Activated naive CD4-positive, alpha-beta T cell treated with anti-CD3 and anti-CD28 coated beads, Interleukin-2, amount 50 U/mL, for 72 hours (primary cell): ENCODE data around the gene KIAA0232. TPM values are rescaled to one million over a fixed set of nuclear protein-coding genes. Genes with fewer than 3 reads are reported as not detected.

ENCODE experiments used
- ATAC-seq, 2 donors: fragments of 150-1000 bp; cut with Tn5 transposase; 2 replicates each; pipeline ENCODE4 v1.10.0; 2021; ENCODE audit warnings: mild to moderate bottlenecking in 2 of 2, moderate library complexity in 2 of 2
- DNase-seq, 2 donors: peaks; one replicate each; pipeline ENCODE4 v3.0.0; 2021 to 2022; ENCODE audit warnings: low spot score in 2 of 2
- H3K27ac Mint-ChIP-seq, 2 donors: one replicate each; pipeline ENCODE4 v1.8.0; 2022; ENCODE audit warnings: mild to moderate bottlenecking in 2 of 2, mixed read lengths in 2 of 2
- H3K36me3 Mint-ChIP-seq, 2 donors: one replicate each; pipeline ENCODE4 v1.8.0; 2022; ENCODE audit warnings: mixed read lengths in 2 of 2
- H3K9me3 Mint-ChIP-seq, 2 donors: one replicate each; pipeline ENCODE4 v1.8.0; 2022; ENCODE audit warnings: mixed read lengths in 2 of 2
- total RNA-seq, 2 donors: library from RNA; stranded (reverse); gene quantifications; one replicate each; pipeline ENCODE4 v1.2.3, GENCODE V29; 2022

Gene KIAA0232
- total RNA-seq, 2 donors from 2014 or later = 10.2 to 12.4 TPM

GRCh38 chr4:6769989-6770420 is 12.5 kb upstream of the KIAA0232 start:
- H3K27ac Mint-ChIP-seq = no peak overlapping the region
- no peak for ATAC-seq
- H3K9me3 Mint-ChIP-seq = no peaks in the 10 kb centered on the region
- DNase-seq = no peak
- H3K36me3 Mint-ChIP-seq = no peaks in the 10 kb centered on the region

- DNase-seq (no peak), ATAC-seq (no peak)
- Mint-ChIP-seq H3K9me3 (no peaks in the 10 kb centered on the region), H3K27ac (no peak overlapping the region), H3K36me3 (no peaks in the 10 kb centered on the region)
Observed at GRCh38 chr4:6770581-6771228, 11.8 kb upstream of the KIAA0232 start.

- ATAC-seq = no peak
- Mint-ChIP-seq H3K9me3 (no peaks in the 10 kb centered on the region), H3K36me3 (no peaks in the 10 kb centered on the region), H3K27ac (no peak overlapping the region)
- DNase-seq = no peak
Observed at GRCh38 chr4:6771229-6771671, 11.3 kb upstream of the KIAA0232 start.

GRCh38 chr4:6772223-6772928 is 10.2 kb upstream of the KIAA0232 start:
- H3K27ac Mint-ChIP-seq = no peak overlapping the region
- DNase-seq (no peak), ATAC-seq (no peak)
- no peaks in the 10 kb centered on the region for H3K9me3 Mint-ChIP-seq
- H3K36me3 Mint-ChIP-seq = no peaks in the 10 kb centered on the region

GRCh38 chr4:6773106-6773505 is 9.4 kb upstream of the KIAA0232 start:
- ATAC-seq = no peak
- DNase-seq = no peak
- H3K27ac Mint-ChIP-seq = no peak overlapping the region
- H3K9me3 Mint-ChIP-seq = no peaks in the 10 kb centered on the region
- no peaks in the 10 kb centered on the region for H3K36me3 Mint-ChIP-seq

- Mint-ChIP-seq H3K36me3 (no peaks in the 10 kb centered on the region), H3K9me3 (no peaks in the 10 kb centered on the region)
- no peak for ATAC-seq
Observed at GRCh38 chr4:6773616-6774540, 8.6 kb upstream of the KIAA0232 start.

GRCh38 chr4:6775746-6776145 is 6.8 kb upstream of the KIAA0232 start:
- H3K27ac Mint-ChIP-seq = no peak overlapping the region
- no peaks in the 10 kb centered on the region for H3K36me3 Mint-ChIP-seq
- ATAC-seq = no peak
- DNase-seq = no peak
- no peaks in the 10 kb centered on the region for H3K9me3 Mint-ChIP-seq

More at GRCh38 chr4:6773616-6774540, 8.6 kb upstream of the KIAA0232 start:
- no peak for DNase-seq
- no peak overlapping the region for H3K27ac Mint-ChIP-seq

GRCh38 chr4:6776920-6777635 is 5.4 kb upstream of the KIAA0232 start:
- no peaks in the 10 kb centered on the region for H3K36me3 Mint-ChIP-seq
- no peak for ATAC-seq
- no peaks in the 10 kb centered on the region for H3K9me3 Mint-ChIP-seq
- peak overlapping the region in 1 of 2 donors; percentile 52 for H3K27ac Mint-ChIP-seq
- no peak for DNase-seq

- H3K36me3 Mint-ChIP-seq = no peaks in the 10 kb centered on the region
- peak overlapping the region in 1 of 2 donors; percentile 52 for H3K27ac Mint-ChIP-seq
- DNase-seq (no peak), ATAC-seq (no peak)
- no peaks in the 10 kb centered on the region for H3K9me3 Mint-ChIP-seq
Observed at GRCh38 chr4:6777636-6778281, 4.8 kb upstream of the KIAA0232 start.

- no peaks in the 10 kb centered on the region for H3K36me3 Mint-ChIP-seq
- ATAC-seq (no peak), DNase-seq (no peak)
- H3K27ac Mint-ChIP-seq = peak overlapping the region in 1 of 2 donors; percentile 52
- H3K9me3 Mint-ChIP-seq = no peaks in the 10 kb centered on the region
Observed at GRCh38 chr4:6778435-6778834, 4.1 kb upstream of the KIAA0232 start.

- H3K36me3 Mint-ChIP-seq = no peaks in the 10 kb centered on the region
- ATAC-seq = no peak
- H3K27ac Mint-ChIP-seq = no peak overlapping the region
- H3K9me3 Mint-ChIP-seq = no peaks in the 10 kb centered on the region
- no peak for DNase-seq
Observed at GRCh38 chr4:6779667-6780565, 2.6 kb upstream of the KIAA0232 start.

- DNase-seq = no peak
- no peak for ATAC-seq
- no peaks in the 10 kb centered on the region for H3K36me3 Mint-ChIP-seq
- no peaks in the 10 kb centered on the region for H3K9me3 Mint-ChIP-seq
- H3K27ac Mint-ChIP-seq = peak overlapping the region in 1 of 2 donors; percentile 31
Observed at GRCh38 chr4:6781113-6781512, 1.4 kb upstream of the KIAA0232 start.

- H3K36me3 Mint-ChIP-seq = no peaks in the 10 kb centered on the region
- H3K9me3 Mint-ChIP-seq = no peaks in the 10 kb centered on the region
- peak overlapping the region in 1 of 2 donors; percentile 31 for H3K27ac Mint-ChIP-seq
- ATAC-seq (no peak), DNase-seq (no peak)
Observed at GRCh38 chr4:6781561-6781960, 966 bp upstream of the KIAA0232 start.

GRCh38 chr4:6782846-6783110 is 251 bp downstream of the KIAA0232 start:
- no peak for DNase-seq
- Mint-ChIP-seq H3K27ac (no peak overlapping the region), H3K9me3 (no peaks in the 10 kb centered on the region), H3K36me3 (no peaks in the 10 kb centered on the region)
- ATAC-seq = no peak
